K562 (cell line): Measurements from ENCODE around the gene SCN5A.

Source experiments
- ADNP ChIP-seq: fragments of 200-800 bp; sonication (Bioruptor generic); IDR thresholded peaks from 2 replicates; pipeline ENCODE4 v1.6.1; 2016; ENCODE audit warnings: missing genetic modification characterization, missing compliant biosample characterization
- ARID2 ChIP-seq: fragments of 450-650 bp; IDR thresholded peaks from 2 replicates; pipeline ENCODE4 v1.6.1; 2017; ENCODE audit warnings: antibody characterized with exemption, mild to moderate bottlenecking
- DPF2 ChIP-seq: fragments of 450-650 bp; IDR thresholded peaks from 2 replicates; pipeline ENCODE4 v1.6.1; 2016
- EP300 ChIP-seq: IDR thresholded peaks from 2 replicates; pipeline ENCODE4 v1.6.1; 2012; ENCODE audit warnings: low read length, improper control_type of control experiment
- KAT7 ChIP-seq: sonication (generic); formaldehyde crosslinking; IDR thresholded peaks from 2 replicates; pipeline ENCODE4 v1.8.0; 2022; ENCODE audit warnings: missing genetic modification reagents, mild to moderate bottlenecking, borderline replicate concordance
- PHF8 ChIP-seq: fragments of 200-600 bp; sonication (generic); IDR thresholded peaks from 2 replicates; pipeline ENCODE4 v1.6.1; 2012; ENCODE audit warnings: mixed run types, mild to moderate bottlenecking, inconsistent platforms, low read length, moderate library complexity, borderline replicate concordance
- XRCC4 ChIP-seq: IDR thresholded peaks from one replicate; pipeline ENCODE4 v1.6.1; 2011; ENCODE audit not compliant: insufficient read depth, insufficient read length; ENCODE audit errors: extremely low read depth
- ZNF175 ChIP-seq: fragments of 200-800 bp; sonication (Bioruptor generic); IDR thresholded peaks from 2 replicates; pipeline ENCODE4 v1.6.1; 2016; ENCODE audit warnings: low read depth, mild to moderate bottlenecking, missing genetic modification characterization, missing compliant biosample characterization
- TF ChIP-seq, protein P1 (sequence below): fragments of 450-650 bp; IDR thresholded peaks from 2 replicates; pipeline ENCODE4 v1.6.1; 2016; ENCODE audit warnings: mild to moderate bottlenecking
- TF ChIP-seq, protein P2 (sequence below), 2 experiments: fragments of 450-650 bp; formaldehyde crosslinking in 1 of 2; IDR thresholded peaks; 2 replicates each; pipeline versions ENCODE4 v1.4.0 to v1.6.1; 2014 to 2020; ENCODE audit warnings: mild to moderate bottlenecking in 2 of 2, borderline replicate concordance in 1 of 2, low read depth in 1 of 2
- TF ChIP-seq, protein P3 (sequence below), 2 experiments: fragments of 200-800 bp in 1 of 2; sonication (Bioruptor generic) in 1 of 2; sonication (generic) in 1 of 2; formaldehyde crosslinking in 1 of 2; IDR thresholded peaks in 1 of 2; conservative IDR thresholded peaks in 1 of 2; 2 replicates each; pipeline versions ENCODE4 v1.5.0 to v1.6.1; 2016 to 2020; ENCODE audit warnings: missing compliant biosample characterization in 1 of 2, missing genetic modification characterization in 1 of 2, missing genetic modification reagents in 1 of 2
- TF ChIP-seq, protein P4 (sequence below): fragments of 250-450 bp; sonication (Bioruptor Pico); IDR thresholded peaks from 2 replicates; pipeline ENCODE4 v1.4.0; 2020; ENCODE audit warnings: mild to moderate bottlenecking, moderate library complexity
- TF ChIP-seq, protein P5 (sequence below): fragments of 250-450 bp; sonication (Bioruptor Pico); IDR thresholded peaks from 2 replicates; pipeline ENCODE4 v1.8.0; 2022; ENCODE audit warnings: moderate library complexity, mild to moderate bottlenecking, inconsistent platforms

DNA sequence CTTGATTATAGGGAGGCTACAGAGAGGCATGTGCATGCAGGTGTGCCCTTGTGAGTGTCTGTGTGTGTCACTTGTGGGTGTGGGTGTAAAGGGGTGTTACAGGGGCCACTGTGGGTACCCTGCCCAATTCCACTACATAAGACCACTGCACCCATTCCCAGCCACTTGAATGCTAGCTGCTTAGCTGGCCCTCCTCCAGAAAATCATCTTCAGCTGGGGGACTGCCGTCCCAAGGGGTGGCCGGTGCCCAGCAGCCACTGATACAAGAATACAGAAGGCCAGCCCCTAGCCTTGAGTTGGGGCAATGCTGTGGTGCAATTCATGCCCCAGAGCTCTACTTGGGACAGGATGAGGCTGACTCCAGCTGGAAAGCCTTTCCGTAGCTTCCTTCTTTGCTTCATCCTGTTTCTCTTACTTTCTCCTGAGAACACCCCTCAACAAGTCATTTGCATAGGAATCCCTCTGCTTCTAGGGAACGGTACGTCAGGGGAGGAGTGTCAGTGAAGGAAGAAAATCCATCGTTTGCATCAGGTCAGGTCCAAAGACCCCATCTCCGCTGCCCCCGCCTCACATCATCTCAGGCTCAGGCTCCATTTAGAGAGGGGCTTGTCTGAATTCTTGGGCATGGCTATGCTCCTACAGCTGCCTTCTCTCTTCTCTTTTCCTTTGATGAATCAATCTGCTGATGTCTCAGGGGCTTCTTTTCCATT, 72.0 kb downstream of the SCN5A start:
- TF ChIP-seq DPF2 (no peak), EP300 (no peak), ARID2 (no peak), PHF8 (no peak), KAT7 (CRISPR knock-in tag) (no peak), ADNP (tag) (no peak), ZNF175 (CRISPR knock-in tag) (no peak), XRCC4 (no peak)
- TF ChIP-seq, protein P1, sequence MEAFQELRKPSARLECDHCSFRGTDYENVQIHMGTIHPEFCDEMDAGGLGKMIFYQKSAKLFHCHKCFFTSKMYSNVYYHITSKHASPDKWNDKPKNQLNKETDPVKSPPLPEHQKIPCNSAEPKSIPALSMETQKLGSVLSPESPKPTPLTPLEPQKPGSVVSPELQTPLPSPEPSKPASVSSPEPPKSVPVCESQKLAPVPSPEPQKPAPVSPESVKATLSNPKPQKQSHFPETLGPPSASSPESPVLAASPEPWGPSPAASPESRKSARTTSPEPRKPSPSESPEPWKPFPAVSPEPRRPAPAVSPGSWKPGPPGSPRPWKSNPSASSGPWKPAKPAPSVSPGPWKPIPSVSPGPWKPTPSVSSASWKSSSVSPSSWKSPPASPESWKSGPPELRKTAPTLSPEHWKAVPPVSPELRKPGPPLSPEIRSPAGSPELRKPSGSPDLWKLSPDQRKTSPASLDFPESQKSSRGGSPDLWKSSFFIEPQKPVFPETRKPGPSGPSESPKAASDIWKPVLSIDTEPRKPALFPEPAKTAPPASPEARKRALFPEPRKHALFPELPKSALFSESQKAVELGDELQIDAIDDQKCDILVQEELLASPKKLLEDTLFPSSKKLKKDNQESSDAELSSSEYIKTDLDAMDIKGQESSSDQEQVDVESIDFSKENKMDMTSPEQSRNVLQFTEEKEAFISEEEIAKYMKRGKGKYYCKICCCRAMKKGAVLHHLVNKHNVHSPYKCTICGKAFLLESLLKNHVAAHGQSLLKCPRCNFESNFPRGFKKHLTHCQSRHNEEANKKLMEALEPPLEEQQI = no peak
- TF ChIP-seq, protein P2, sequence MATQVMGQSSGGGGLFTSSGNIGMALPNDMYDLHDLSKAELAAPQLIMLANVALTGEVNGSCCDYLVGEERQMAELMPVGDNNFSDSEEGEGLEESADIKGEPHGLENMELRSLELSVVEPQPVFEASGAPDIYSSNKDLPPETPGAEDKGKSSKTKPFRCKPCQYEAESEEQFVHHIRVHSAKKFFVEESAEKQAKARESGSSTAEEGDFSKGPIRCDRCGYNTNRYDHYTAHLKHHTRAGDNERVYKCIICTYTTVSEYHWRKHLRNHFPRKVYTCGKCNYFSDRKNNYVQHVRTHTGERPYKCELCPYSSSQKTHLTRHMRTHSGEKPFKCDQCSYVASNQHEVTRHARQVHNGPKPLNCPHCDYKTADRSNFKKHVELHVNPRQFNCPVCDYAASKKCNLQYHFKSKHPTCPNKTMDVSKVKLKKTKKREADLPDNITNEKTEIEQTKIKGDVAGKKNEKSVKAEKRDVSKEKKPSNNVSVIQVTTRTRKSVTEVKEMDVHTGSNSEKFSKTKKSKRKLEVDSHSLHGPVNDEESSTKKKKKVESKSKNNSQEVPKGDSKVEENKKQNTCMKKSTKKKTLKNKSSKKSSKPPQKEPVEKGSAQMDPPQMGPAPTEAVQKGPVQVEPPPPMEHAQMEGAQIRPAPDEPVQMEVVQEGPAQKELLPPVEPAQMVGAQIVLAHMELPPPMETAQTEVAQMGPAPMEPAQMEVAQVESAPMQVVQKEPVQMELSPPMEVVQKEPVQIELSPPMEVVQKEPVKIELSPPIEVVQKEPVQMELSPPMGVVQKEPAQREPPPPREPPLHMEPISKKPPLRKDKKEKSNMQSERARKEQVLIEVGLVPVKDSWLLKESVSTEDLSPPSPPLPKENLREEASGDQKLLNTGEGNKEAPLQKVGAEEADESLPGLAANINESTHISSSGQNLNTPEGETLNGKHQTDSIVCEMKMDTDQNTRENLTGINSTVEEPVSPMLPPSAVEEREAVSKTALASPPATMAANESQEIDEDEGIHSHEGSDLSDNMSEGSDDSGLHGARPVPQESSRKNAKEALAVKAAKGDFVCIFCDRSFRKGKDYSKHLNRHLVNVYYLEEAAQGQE (IDR thresholded peaks at IDR 0.05; ENCODE audit: borderline replicate concordance) = no peak
- TF ChIP-seq, protein P2 (CRISPR knock-in tag; IDR thresholded peaks at IDR 0.05; ENCODE audit: low read depth) = no peak
- TF ChIP-seq, protein P3, sequence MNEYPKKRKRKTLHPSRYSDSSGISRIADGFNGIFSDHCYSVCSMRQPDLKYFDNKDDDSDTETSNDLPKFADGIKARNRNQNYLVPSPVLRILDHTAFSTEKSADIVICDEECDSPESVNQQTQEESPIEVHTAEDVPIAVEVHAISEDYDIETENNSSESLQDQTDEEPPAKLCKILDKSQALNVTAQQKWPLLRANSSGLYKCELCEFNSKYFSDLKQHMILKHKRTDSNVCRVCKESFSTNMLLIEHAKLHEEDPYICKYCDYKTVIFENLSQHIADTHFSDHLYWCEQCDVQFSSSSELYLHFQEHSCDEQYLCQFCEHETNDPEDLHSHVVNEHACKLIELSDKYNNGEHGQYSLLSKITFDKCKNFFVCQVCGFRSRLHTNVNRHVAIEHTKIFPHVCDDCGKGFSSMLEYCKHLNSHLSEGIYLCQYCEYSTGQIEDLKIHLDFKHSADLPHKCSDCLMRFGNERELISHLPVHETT (CRISPR knock-in tag; conservative IDR thresholded peaks at IDR 0.05 in 1 of 2, IDR thresholded peaks at IDR 0.05 in 1 of 2) = no peak
- TF ChIP-seq, protein P4, sequence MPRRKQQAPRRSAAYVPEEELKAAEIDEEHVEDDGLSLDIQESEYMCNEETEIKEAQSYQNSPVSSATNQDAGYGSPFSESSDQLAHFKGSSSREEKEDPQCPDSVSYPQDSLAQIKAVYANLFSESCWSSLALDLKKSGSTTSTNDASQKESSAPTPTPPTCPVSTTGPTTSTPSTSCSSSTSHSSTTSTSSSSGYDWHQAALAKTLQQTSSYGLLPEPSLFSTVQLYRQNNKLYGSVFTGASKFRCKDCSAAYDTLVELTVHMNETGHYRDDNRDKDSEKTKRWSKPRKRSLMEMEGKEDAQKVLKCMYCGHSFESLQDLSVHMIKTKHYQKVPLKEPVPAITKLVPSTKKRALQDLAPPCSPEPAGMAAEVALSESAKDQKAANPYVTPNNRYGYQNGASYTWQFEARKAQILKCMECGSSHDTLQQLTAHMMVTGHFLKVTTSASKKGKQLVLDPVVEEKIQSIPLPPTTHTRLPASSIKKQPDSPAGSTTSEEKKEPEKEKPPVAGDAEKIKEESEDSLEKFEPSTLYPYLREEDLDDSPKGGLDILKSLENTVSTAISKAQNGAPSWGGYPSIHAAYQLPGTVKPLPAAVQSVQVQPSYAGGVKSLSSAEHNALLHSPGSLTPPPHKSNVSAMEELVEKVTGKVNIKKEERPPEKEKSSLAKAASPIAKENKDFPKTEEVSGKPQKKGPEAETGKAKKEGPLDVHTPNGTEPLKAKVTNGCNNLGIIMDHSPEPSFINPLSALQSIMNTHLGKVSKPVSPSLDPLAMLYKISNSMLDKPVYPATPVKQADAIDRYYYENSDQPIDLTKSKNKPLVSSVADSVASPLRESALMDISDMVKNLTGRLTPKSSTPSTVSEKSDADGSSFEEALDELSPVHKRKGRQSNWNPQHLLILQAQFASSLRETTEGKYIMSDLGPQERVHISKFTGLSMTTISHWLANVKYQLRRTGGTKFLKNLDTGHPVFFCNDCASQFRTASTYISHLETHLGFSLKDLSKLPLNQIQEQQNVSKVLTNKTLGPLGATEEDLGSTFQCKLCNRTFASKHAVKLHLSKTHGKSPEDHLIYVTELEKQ (CRISPR knock-in tag) = no peak
- TF ChIP-seq, protein P5, sequence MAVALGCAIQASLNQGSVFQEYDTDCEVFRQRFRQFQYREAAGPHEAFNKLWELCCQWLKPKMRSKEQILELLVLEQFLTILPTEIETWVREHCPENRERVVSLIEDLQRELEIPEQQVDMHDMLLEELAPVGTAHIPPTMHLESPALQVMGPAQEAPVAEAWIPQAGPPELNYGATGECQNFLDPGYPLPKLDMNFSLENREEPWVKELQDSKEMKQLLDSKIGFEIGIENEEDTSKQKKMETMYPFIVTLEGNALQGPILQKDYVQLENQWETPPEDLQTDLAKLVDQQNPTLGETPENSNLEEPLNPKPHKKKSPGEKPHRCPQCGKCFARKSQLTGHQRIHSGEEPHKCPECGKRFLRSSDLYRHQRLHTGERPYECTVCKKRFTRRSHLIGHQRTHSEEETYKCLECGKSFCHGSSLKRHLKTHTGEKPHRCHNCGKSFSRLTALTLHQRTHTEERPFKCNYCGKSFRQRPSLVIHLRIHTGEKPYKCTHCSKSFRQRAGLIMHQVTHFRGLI (CRISPR knock-in tag) = no peak
